ENCODE results near the gene ACO2. TPM values are rescaled to one million over a fixed set of nuclear protein-coding genes. Genes with fewer than 3 reads are reported as not detected.

ACO2 gene
- total RNA-seq, 1 donor from 2014 or later = 67.2 TPM

DNA sequence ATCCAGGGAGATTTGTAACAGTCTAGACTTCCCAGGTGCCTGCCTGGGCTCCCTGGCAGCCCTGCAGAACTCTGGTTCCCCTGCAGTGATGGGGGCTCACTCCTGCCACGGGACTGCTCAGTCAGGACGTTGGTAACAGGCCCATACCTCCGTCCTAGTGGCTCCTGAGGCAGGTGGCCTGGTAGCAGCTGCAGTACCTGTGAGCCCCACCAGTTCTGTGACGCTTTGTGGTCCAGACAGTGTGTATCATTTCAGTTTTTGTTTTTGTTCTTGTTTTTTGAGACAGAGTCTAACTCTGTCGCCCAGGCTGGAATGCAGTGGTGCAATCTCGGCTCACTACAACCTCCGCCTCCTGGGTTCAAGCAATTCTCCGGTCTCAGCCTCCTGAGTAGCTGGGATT, 47.5 kb downstream of the ACO2 start:
- H3K27me3 Mint-ChIP-seq (ENCODE audit: low read depth, unreplicated experiment) = no peaks in the 10 kb centered on the region
- Histone ChIP-seq H3K79me2 (ENCODE audit: insufficient read depth, low read length) (no peaks in the 10 kb centered on the region), H3K27ac (ENCODE audit: low read depth, low read length) (no peak overlapping the region), H3K4me1 (ENCODE audit: insufficient read depth, low read length) (peaks cover 12% of the 10 kb centered on the region), H3K9ac (ENCODE audit: low read length) (no peak overlapping the region), H3K27me3 (ENCODE audit: insufficient read depth, low read length) (no peaks in the 10 kb centered on the region), H3K4me2 (ENCODE audit: low read length) (no peak overlapping the region), H2AFZ (ENCODE audit: low read depth, low read length) (no peak overlapping the region), H3K36me3 (ENCODE audit: insufficient read depth, low read length) (peaks cover 14% of the 10 kb centered on the region), H3K9me3 (ENCODE audit: insufficient read depth, low read depth, low read length) (no peaks in the 10 kb centered on the region), H4K20me1 (ENCODE audit: insufficient read depth, low read length) (peaks cover 21% of the 10 kb centered on the region), H3K4me3 (ENCODE audit: insufficient read depth, low read depth, low read length) (no peak overlapping the region)
- H3K4me1 Mint-ChIP-seq (ENCODE audit: low read depth, unreplicated experiment) = peaks cover 15% of the 10 kb centered on the region
- peak overlapping the region; percentile 41 for H3K27ac Mint-ChIP-seq (ENCODE audit: unreplicated experiment)
- peaks cover 7% of the 10 kb centered on the region for H3K36me3 Mint-ChIP-seq (ENCODE audit: low read depth, unreplicated experiment)
- no peaks in the 10 kb centered on the region for H3K9me3 Mint-ChIP-seq (ENCODE audit: unreplicated experiment)
- no peak for DNase-seq (ENCODE audit: low read depth)
- no peak overlapping the region for H3K4me3 Mint-ChIP-seq (ENCODE audit: unreplicated experiment)
- FAIRE-seq = no peak
- TF ChIP-seq, protein P1, sequence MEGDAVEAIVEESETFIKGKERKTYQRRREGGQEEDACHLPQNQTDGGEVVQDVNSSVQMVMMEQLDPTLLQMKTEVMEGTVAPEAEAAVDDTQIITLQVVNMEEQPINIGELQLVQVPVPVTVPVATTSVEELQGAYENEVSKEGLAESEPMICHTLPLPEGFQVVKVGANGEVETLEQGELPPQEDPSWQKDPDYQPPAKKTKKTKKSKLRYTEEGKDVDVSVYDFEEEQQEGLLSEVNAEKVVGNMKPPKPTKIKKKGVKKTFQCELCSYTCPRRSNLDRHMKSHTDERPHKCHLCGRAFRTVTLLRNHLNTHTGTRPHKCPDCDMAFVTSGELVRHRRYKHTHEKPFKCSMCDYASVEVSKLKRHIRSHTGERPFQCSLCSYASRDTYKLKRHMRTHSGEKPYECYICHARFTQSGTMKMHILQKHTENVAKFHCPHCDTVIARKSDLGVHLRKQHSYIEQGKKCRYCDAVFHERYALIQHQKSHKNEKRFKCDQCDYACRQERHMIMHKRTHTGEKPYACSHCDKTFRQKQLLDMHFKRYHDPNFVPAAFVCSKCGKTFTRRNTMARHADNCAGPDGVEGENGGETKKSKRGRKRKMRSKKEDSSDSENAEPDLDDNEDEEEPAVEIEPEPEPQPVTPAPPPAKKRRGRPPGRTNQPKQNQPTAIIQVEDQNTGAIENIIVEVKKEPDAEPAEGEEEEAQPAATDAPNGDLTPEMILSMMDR (IDR thresholded peaks at IDR 0.05; ENCODE audit: insufficient read depth, low read depth, low read length) = no peak
- TF ChIP-seq EZH2 (IDR thresholded peaks at IDR 0.05; ENCODE audit: insufficient read depth, low read length) = no peak

DNA sequence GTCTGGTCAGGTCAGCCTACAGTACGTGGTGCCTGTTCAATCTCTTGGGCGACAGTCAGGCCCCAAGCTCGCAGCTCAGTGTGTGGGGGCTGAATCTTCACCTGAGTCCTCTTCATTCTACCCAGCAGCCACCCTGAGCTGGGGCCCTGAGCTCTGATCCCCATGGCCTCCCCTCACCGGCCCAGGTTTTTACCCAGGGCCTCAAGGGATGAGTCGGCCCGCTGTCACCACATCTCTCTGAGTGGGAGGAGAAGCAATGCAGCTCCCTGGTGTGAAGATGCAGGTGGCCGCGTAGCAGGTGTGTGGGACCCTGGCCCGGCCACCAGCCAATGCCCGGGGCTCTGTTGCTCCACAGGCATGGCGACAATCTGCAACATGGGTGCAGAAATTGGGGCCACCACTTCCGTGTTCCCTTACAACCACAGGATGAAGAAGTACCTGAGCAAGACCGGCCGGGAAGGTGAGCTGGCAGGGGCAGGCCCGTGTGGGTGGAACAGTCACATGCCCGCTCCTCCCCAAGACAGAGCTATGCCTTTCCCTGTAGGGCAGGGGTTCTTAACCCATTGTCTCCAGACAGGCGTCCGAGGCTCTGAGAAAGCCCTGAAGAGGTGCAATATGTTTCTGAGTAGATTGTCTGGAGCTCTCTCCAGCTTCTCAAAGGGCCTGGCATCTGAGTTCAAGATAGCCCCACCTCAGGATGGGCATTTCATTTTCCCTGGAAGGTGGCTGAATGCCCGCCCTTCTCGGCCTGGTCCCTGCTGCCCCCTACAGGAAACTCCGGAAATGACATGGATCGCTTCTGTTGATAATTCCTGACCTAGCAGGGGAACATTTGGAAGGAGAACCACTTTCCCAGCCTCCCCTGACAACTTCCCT, 48.5 kb downstream of the ACO2 start:
- Mint-ChIP-seq H3K4me3 (ENCODE audit: unreplicated experiment) (peak overlapping the region; percentile 40), H3K9me3 (ENCODE audit: unreplicated experiment) (no peaks in the 10 kb centered on the region), H3K4me1 (ENCODE audit: low read depth, unreplicated experiment) (peaks cover 15% of the 10 kb centered on the region), H3K27me3 (ENCODE audit: low read depth, unreplicated experiment) (no peaks in the 10 kb centered on the region), H3K27ac (ENCODE audit: unreplicated experiment) (no peak overlapping the region), H3K36me3 (ENCODE audit: low read depth, unreplicated experiment) (peaks cover 7% of the 10 kb centered on the region)
- no peaks in the 10 kb centered on the region for H3K79me2 ChIP-seq (ENCODE audit: insufficient read depth, low read length)
- H3K9ac ChIP-seq (ENCODE audit: low read length) = no peak overlapping the region
- no peak overlapping the region for H3K4me2 ChIP-seq (ENCODE audit: low read length)
- no peak overlapping the region for H2AFZ ChIP-seq (ENCODE audit: low read depth, low read length)
- peaks cover 21% of the 10 kb centered on the region for H4K20me1 ChIP-seq (ENCODE audit: insufficient read depth, low read length)
- H3K4me1 ChIP-seq (ENCODE audit: insufficient read depth, low read length) = peaks cover 10% of the 10 kb centered on the region
- no peak overlapping the region for H3K27ac ChIP-seq (ENCODE audit: low read depth, low read length)
- DNase-seq (ENCODE audit: low read depth) (no peak), FAIRE-seq (peak; percentile 55)
- peaks cover 14% of the 10 kb centered on the region for H3K36me3 ChIP-seq (ENCODE audit: insufficient read depth, low read length)
- TF ChIP-seq EZH2 (IDR thresholded peaks at IDR 0.05; ENCODE audit: insufficient read depth, low read length) = no peak
- TF ChIP-seq, protein P1 (IDR thresholded peaks at IDR 0.05; ENCODE audit: insufficient read depth, low read depth, low read length) = peak; percentile 77
- no peaks in the 10 kb centered on the region for H3K9me3 ChIP-seq (ENCODE audit: insufficient read depth, low read depth, low read length)
- H3K4me3 ChIP-seq (ENCODE audit: insufficient read depth, low read depth, low read length) = no peak overlapping the region
- H3K27me3 ChIP-seq (ENCODE audit: insufficient read depth, low read length) = no peaks in the 10 kb centered on the region

DNA sequence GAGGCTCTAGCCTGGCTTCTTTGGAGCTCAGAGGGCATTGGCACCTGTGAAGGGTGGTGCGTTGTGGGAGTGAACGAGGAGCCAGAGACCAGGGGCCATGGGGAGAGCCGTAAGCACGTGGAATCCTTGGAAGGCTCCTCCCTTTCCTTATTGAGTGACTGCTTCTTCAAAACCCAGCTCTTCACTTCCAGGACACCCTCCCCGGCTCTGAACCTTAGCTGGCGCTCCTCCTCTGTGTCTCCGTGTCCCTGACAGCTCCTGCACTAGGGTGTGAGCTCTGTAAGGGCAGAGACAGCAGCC, 49.1 kb downstream of the ACO2 start:
- Mint-ChIP-seq H3K36me3 (ENCODE audit: low read depth, unreplicated experiment) (peaks cover 5% of the 10 kb centered on the region), H3K27ac (ENCODE audit: unreplicated experiment) (no peak overlapping the region), H3K27me3 (ENCODE audit: low read depth, unreplicated experiment) (no peaks in the 10 kb centered on the region), H3K4me1 (ENCODE audit: low read depth, unreplicated experiment) (peaks cover 9% of the 10 kb centered on the region), H3K9me3 (ENCODE audit: unreplicated experiment) (peaks cover under 1% of the 10 kb centered on the region), H3K4me3 (ENCODE audit: unreplicated experiment) (no peak overlapping the region)
- Histone ChIP-seq H3K27ac (ENCODE audit: low read depth, low read length) (no peak overlapping the region), H3K9me3 (ENCODE audit: insufficient read depth, low read depth, low read length) (no peaks in the 10 kb centered on the region), H3K4me2 (ENCODE audit: low read length) (no peak overlapping the region), H4K20me1 (ENCODE audit: insufficient read depth, low read length) (peaks cover 21% of the 10 kb centered on the region), H3K9ac (ENCODE audit: low read length) (no peak overlapping the region), H3K27me3 (ENCODE audit: insufficient read depth, low read length) (no peaks in the 10 kb centered on the region), H3K4me1 (ENCODE audit: insufficient read depth, low read length) (peaks cover 4% of the 10 kb centered on the region), H3K36me3 (ENCODE audit: insufficient read depth, low read length) (peaks cover 17% of the 10 kb centered on the region), H3K79me2 (ENCODE audit: insufficient read depth, low read length) (no peaks in the 10 kb centered on the region), H2AFZ (ENCODE audit: low read depth, low read length) (no peak overlapping the region), H3K4me3 (ENCODE audit: insufficient read depth, low read depth, low read length) (no peak overlapping the region)
- FAIRE-seq (no peak), DNase-seq (ENCODE audit: low read depth) (no peak)
- TF ChIP-seq EZH2 (IDR thresholded peaks at IDR 0.05; ENCODE audit: insufficient read depth, low read length) = no peak
- TF ChIP-seq, protein P1 (IDR thresholded peaks at IDR 0.05; ENCODE audit: insufficient read depth, low read depth, low read length) = no peak

Data from astrocyte (in vitro differentiated cells and primary cell).